ENCODE data around the gene KIRREL3.

KIRREL3 gene

GRCh38 chr11:126901783-126902182, 98.8 kb downstream of the KIRREL3 start:
- no peak for DNase-seq

- no peak for DNase-seq
Observed at GRCh38 chr11:126899961-126900748, 100.4 kb downstream of the KIRREL3 start.

GRCh38 chr11:126898802-126899201, 101.8 kb downstream of the KIRREL3 start:
- no peak for DNase-seq

- no peak for DNase-seq
Observed at GRCh38 chr11:126897430-126897829, 103.1 kb downstream of the KIRREL3 start.

- no peak for DNase-seq
Observed at GRCh38 chr11:126896025-126896424, 104.5 kb downstream of the KIRREL3 start.

GRCh38 chr11:126893796-126894195, 106.8 kb downstream of the KIRREL3 start:
- DNase-seq: no peak

- DNase-seq: no peak
Observed at GRCh38 chr11:126892756-126893155, 107.8 kb downstream of the KIRREL3 start.

GRCh38 chr11:126891556-126892217, 108.9 kb downstream of the KIRREL3 start:
- DNase-seq: no peak

GRCh38 chr11:126890561-126890960, 110.0 kb downstream of the KIRREL3 start:
- no peak for DNase-seq

GRCh38 chr11:126888115-126888712, 112.4 kb downstream of the KIRREL3 start:
- no peak for DNase-seq

- DNase-seq: no peak
Observed at GRCh38 chr11:126886636-126887035, 113.9 kb downstream of the KIRREL3 start.

- no peak for DNase-seq
Observed at GRCh38 chr11:126886085-126886484, 114.5 kb downstream of the KIRREL3 start.

- DNase-seq: no peak
Observed at GRCh38 chr11:126884594-126884993, 116.0 kb downstream of the KIRREL3 start.

- no peak for DNase-seq
Observed at GRCh38 chr11:126884192-126884591, 116.4 kb downstream of the KIRREL3 start.

GRCh38 chr11:126880872-126881271, 119.7 kb downstream of the KIRREL3 start:
- no peak for DNase-seq

GRCh38 chr11:126879516-126879915, 121.1 kb downstream of the KIRREL3 start:
- DNase-seq: no peak

GRCh38 chr11:126878913-126879482, 121.6 kb downstream of the KIRREL3 start:
- no peak for DNase-seq

- DNase-seq: no peak
Observed at GRCh38 chr11:126874831-126875230, 125.7 kb downstream of the KIRREL3 start.

GRCh38 chr11:126874276-126874675, 126.3 kb downstream of the KIRREL3 start:
- DNase-seq: no peak

GRCh38 chr11:126871792-126872191, 128.8 kb downstream of the KIRREL3 start:
- DNase-seq: no peak

- no peak for DNase-seq
Observed at GRCh38 chr11:126870021-126870420, 130.5 kb downstream of the KIRREL3 start.

GRCh38 chr11:126868741-126869140, 131.8 kb downstream of the KIRREL3 start:
- no peak for DNase-seq

- no peak for DNase-seq
Observed at GRCh38 chr11:126864934-126865333, 135.6 kb downstream of the KIRREL3 start.
